ENCODE data around the gene PGAM5. TPM values are rescaled to one million over a fixed set of nuclear protein-coding genes. Genes with fewer than 3 reads are reported as not detected.

The PGAM5 gene
- total RNA-seq, 1 donor from 2014 or later = 41.2 TPM

DNA sequence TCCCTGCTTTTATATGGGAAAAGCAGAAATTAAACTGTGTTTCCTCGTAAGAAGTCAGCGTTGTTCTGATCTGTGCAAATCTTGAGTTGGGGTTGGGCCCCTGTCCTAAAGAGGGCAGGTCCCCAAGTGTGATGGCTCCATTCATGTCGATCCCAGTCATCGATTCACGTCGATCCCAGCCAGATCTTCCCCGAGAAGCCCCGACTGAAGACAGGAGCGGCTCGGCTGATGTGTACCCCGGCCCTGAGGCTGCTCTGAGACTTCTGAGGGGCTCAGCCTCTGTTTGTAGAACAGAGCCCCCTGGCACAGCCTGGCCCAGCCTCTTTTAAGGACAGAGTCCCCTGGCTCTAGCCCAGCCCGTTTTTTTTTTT lies 9.3 kb downstream of the PGAM5 start:
- no peak for TF ChIP-seq CTCF (IDR thresholded peaks at IDR 0.05)
- intact Hi-C loops (cut with DNase I) = no loop called here
- Histone ChIP-seq H3K9me3 (no peaks in the 10 kb centered on the region), H3K4me1 (no peaks in the 10 kb centered on the region), H3K27me3 (no peaks in the 10 kb centered on the region), H3K27ac (no peak overlapping the region), H3K4me3 (no peak overlapping the region), H3K36me3 (peaks cover 49 to 77% of the 10 kb centered on the region in 2 donors)
- no peak for DNase-seq (ENCODE audit: low spot score in 2 of 2)

DNA sequence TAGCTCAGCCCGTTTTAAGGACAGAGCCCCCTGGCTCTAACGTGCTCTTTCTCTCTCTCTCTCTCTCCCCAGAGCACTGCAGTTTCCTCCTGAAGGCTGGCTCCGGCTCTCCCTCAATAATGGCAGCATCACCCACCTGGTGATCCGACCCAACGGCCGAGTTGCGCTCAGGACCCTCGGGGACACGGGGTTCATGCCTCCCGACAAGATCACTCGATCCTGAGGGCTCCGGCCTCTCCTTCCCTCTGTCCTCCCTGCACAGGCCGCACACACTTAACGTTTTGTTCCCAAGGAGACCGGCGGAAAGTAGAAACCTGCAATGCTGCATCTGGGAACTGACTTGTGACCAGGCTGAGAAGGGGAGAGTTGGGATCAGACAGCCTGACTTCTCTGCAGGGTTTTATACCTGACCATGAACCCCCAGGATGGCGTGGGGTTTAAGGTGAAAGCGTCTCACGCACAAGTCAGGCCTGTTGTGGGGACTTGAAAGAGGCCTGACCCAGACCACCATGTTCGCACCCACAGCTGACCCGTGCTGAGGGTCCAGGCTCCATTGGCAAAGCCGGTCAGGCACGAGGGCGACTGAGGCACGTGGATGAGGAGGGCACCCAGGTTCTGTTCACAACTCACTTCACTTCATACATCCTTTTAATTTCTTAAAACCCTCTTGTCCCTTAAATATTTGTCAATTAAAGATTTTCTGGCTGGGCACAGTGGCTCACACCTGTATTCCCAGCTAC lies 10.1 kb downstream of the PGAM5 start:
- no peaks in the 10 kb centered on the region for H3K9me3 ChIP-seq
- H3K4me3 ChIP-seq = no peak overlapping the region
- DNase-seq (ENCODE audit: low spot score in 2 of 2) = no peak
- no peak for TF ChIP-seq CTCF (IDR thresholded peaks at IDR 0.05)
- H3K36me3 ChIP-seq = peaks cover 55 to 82% of the 10 kb centered on the region in 2 donors
- intact Hi-C loops (cut with DNase I) = no loop called here
- H3K4me1 ChIP-seq = no peaks in the 10 kb centered on the region
- H3K27me3 ChIP-seq = no peaks in the 10 kb centered on the region
- H3K27ac ChIP-seq = no peak overlapping the region

DNA sequence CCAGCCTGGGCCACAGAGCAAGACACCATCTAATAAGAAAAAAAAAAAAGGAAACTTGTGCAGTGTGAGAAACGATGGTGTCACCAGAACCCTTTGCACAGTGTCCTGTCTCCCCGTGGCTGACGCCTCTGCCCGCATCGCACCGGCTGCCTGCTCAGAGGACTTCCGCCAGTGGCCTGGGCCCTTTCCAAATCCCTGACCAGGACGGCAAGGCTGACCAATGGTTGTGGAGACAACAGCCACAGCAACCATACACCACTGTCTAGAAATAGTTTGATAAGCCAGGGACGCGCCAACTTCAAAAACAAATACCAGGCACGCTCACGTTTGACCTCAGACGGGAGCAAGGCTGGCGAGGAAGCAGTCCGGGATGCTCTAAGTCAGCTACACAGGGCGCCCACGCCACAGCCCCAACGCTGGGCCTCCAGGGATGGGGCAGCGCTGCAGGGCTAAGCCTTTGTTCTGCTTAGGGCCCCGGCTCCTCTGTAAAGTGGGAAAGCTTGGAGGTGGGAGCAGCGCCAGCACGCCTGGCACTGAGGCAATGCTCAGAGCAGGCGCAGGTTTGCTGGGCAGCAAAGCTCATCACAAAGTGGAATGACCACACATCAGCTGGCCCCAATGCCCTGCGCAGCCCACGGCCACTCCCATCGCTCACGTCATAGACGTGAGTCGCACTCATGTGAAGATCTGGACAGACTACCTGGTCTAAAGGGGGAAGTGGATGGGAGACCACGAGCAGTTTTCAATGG lies 12.5 kb downstream of the PGAM5 start:
- Histone ChIP-seq H3K9me3 (no peaks in the 10 kb centered on the region), H3K36me3 (peaks cover 66 to 90% of the 10 kb centered on the region in 2 donors), H3K4me3 (no peak overlapping the region), H3K27ac (no peak overlapping the region), H3K4me1 (no peaks in the 10 kb centered on the region), H3K27me3 (no peaks in the 10 kb centered on the region)
- no peak for TF ChIP-seq CTCF (IDR thresholded peaks at IDR 0.05)
- intact Hi-C loops (cut with DNase I) = no loop called here
- DNase-seq (ENCODE audit: low spot score in 2 of 2) = no peak

DNA sequence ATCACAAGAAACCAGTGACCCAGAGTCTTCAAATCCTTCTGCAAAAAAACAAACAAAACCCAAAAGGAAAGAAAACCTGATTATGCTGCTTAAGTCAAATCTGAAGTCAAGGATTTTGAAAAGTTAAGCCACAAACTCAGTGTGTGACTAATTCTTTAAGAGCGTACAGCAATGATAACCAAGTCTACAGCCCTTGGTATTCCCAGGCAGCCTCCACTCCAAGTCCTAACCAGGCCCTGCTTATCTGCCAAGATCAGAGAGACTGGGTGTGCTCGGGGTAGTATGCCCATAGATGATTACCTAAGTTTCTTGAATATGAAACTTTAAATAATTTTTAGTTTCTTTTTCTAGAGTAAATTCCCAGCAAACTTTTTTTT lies 13.1 kb downstream of the PGAM5 start:
- Histone ChIP-seq H3K27me3 (no peaks in the 10 kb centered on the region), H3K9me3 (no peaks in the 10 kb centered on the region), H3K27ac (no peak overlapping the region), H3K4me1 (no peaks in the 10 kb centered on the region), H3K4me3 (no peak overlapping the region), H3K36me3 (peaks cover 69 to 93% of the 10 kb centered on the region in 2 donors)
- TF ChIP-seq CTCF (IDR thresholded peaks at IDR 0.05) = no peak
- intact Hi-C loops (cut with DNase I) = no loop called here
- no peak for DNase-seq (ENCODE audit: low spot score in 2 of 2)

GRCh38 chr12:132724506-132725241 lies 14.0 kb downstream of the PGAM5 start:
- intact Hi-C loops (cut with DNase I) = no loop called here
- no peak for TF ChIP-seq CTCF (IDR thresholded peaks at IDR 0.05)
- Histone ChIP-seq H3K4me1 (no peaks in the 10 kb centered on the region), H3K36me3 (peaks cover 68 to 89% of the 10 kb centered on the region in 2 donors), H3K27ac (no peak overlapping the region), H3K9me3 (no peaks in the 10 kb centered on the region), H3K27me3 (no peaks in the 10 kb centered on the region), H3K4me3 (no peak overlapping the region)
- no peak for DNase-seq (ENCODE audit: low spot score in 2 of 2)
